Liver (tissue), 9 donors: ENCODE results near the gene DMAC1. TPM values are rescaled to one million over a fixed set of nuclear protein-coding genes. Genes with fewer than 3 reads are reported as not detected.

ENCODE experiments used
- DNase-seq: peaks from one replicate; pipeline ENCODE4 v3.0.0-alpha.2; 2017; ENCODE audit warnings: low spot score
- H3K27ac ChIP-seq, 2 donors: one replicate each; pipeline ENCODE4 v1.7.0; 2013; ENCODE audit warnings: inconsistent platforms in 2 of 2, low read length in 2 of 2, control low read depth in 1 of 2, low read depth in 1 of 2, mild to moderate bottlenecking in 1 of 2
- H3K27me3 ChIP-seq, 4 donors: one replicate each; pipeline versions ENCODE4 v1.6.1 to v1.7.0; 2013; ENCODE audit warnings: low read length in 3 of 4, inconsistent platforms in 1 of 4, mild to moderate bottlenecking in 1 of 4, moderate library complexity in 1 of 4; ENCODE audit not compliant: control insufficient read depth in 4 of 4, insufficient read depth in 4 of 4
- H3K36me3 ChIP-seq, 4 donors: one replicate each; pipeline versions ENCODE4 v1.6.1 to v1.7.0; 2013; ENCODE audit warnings: low read length in 3 of 4, mild to moderate bottlenecking in 3 of 4, low read depth in 1 of 4, moderate library complexity in 1 of 4; ENCODE audit not compliant: control insufficient read depth in 4 of 4, insufficient read depth in 3 of 4
- H3K4me1 ChIP-seq, 4 donors: one replicate each; pipeline versions ENCODE4 v1.6.1 to v1.7.0; 2013; ENCODE audit warnings: low read length in 3 of 4, mild to moderate bottlenecking in 3 of 4, moderate library complexity in 1 of 4; ENCODE audit not compliant: control insufficient read depth in 4 of 4, insufficient read depth in 4 of 4
- H3K4me3 ChIP-seq, 3 donors: one replicate each; pipeline versions ENCODE4 v1.6.1 to v1.7.0; 2013; ENCODE audit warnings: low read length in 3 of 3, control low read depth in 1 of 3, low read depth in 1 of 3, mild to moderate bottlenecking in 1 of 3
- H3K9ac ChIP-seq, 2 donors: one replicate each; pipeline ENCODE4 v1.7.0; 2013; ENCODE audit warnings: low read length in 2 of 2, mild to moderate bottlenecking in 2 of 2, moderate library complexity in 2 of 2, control low read depth in 1 of 2, low read depth in 1 of 2
- H3K9me3 ChIP-seq, 4 donors: one replicate each; pipeline versions ENCODE4 v1.6.1 to v1.7.0; 2013; ENCODE audit warnings: low read length in 3 of 4; ENCODE audit not compliant: control insufficient read depth in 4 of 4
- EGR1 ChIP-seq, 2 donors: IDR thresholded peaks; 2 replicates each; pipeline ENCODE4 v1.6.1; 2016 to 2018; ENCODE audit warnings: antibody characterized with exemption in 2 of 2, low read depth in 2 of 2
- FOXA1 ChIP-seq: IDR thresholded peaks from 2 replicates; pipeline ENCODE4 v1.6.1; 2016; ENCODE audit warnings: antibody characterized with exemption
- FOXA2 ChIP-seq: IDR thresholded peaks from 2 replicates; pipeline ENCODE4 v1.6.1; 2016; ENCODE audit warnings: antibody characterized with exemption
- GABPA ChIP-seq, 2 donors: IDR thresholded peaks in 1 of 2; conservative IDR thresholded peaks in 1 of 2; 2 replicates each; pipeline ENCODE4 v1.6.1; 2016; ENCODE audit warnings: antibody characterized with exemption in 2 of 2, mild to moderate bottlenecking in 1 of 2, moderate library complexity in 1 of 2
- HNF4A ChIP-seq, 2 donors: conservative IDR thresholded peaks; 2 replicates each; pipeline ENCODE4 v1.6.1; 2016; ENCODE audit warnings: antibody characterized with exemption in 2 of 2, mild to moderate bottlenecking in 2 of 2
- NR2F2 ChIP-seq: IDR thresholded peaks from 2 replicates; pipeline ENCODE4 v1.6.1; 2016; ENCODE audit warnings: antibody characterized with exemption
- RAD21 ChIP-seq, 2 donors: IDR thresholded peaks; 2 replicates each; pipeline ENCODE4 v1.6.1; 2016; ENCODE audit warnings: antibody characterized with exemption in 2 of 2, mild to moderate bottlenecking in 2 of 2
- SP1 ChIP-seq: IDR thresholded peaks from 2 replicates; pipeline ENCODE4 v1.6.1; 2018; ENCODE audit warnings: antibody characterized with exemption, mild to moderate bottlenecking
- TAF1 ChIP-seq: conservative IDR thresholded peaks from 2 replicates; pipeline ENCODE4 v1.6.1; 2016; ENCODE audit warnings: antibody characterized with exemption, mild to moderate bottlenecking
- YY1 ChIP-seq: IDR thresholded peaks from 2 replicates; pipeline ENCODE4 v1.6.1; 2016; ENCODE audit warnings: antibody characterized with exemption, mild to moderate bottlenecking
- WGBS: extraction: QIAGEN DNeasy Blood & Tissue Kit; methylation state at CpG from one replicate; pipeline ENCODE4 v1.1.7; 2013; 5-methylcytosine and 5-hydroxymethylcytosine counted together
- polyA plus RNA-seq, 2 donors: library from polyadenylated mRNA; stranded (reverse) in 1 of 2; unstranded in 1 of 2; fragments of 200-250 nt in 1 of 2; fragments of >200 nt in 1 of 2; fragmentation: Nextera tagmentation in 1 of 2; extraction: Ambion mirVana in 1 of 2; gene quantifications; one replicate each; pipeline versions ENCODE4 v1.2.1 to v1.2.3, GENCODE V29; 2013 to 2015
- total RNA-seq, 2 donors: library from RNA; depleted of rRNA; stranded (reverse); fragments of >200 nt; gene quantifications; one replicate each; pipeline ENCODE4 v1.2.3, GENCODE V29; 2014
- TF ChIP-seq, protein P1 (sequence below): IDR thresholded peaks from 2 replicates; pipeline ENCODE4 v1.6.1; 2016; ENCODE audit warnings: antibody characterized with exemption
- TF ChIP-seq, protein P2 (sequence below): fragments of 150-350 bp; IDR thresholded peaks from 2 replicates; pipeline ENCODE4 v1.5.1; 2017; ENCODE audit warnings: improper control_type of control experiment, low read depth, low read length; ENCODE audit not compliant: missing input control
- TF ChIP-seq, protein P3 (sequence below): IDR thresholded peaks from 2 replicates; pipeline ENCODE4 v1.6.1; 2016; ENCODE audit warnings: antibody characterized with exemption
- donor health status: healthy.
- donor health status: healthy.
- donor health status: healthy.
- donor health status: healthy.
- donor health status: healthy.

Gene DMAC1
- total and polyA plus RNA-seq, 4 donors = 4.4 to 53.0 (median 9.0) TPM

DNA sequence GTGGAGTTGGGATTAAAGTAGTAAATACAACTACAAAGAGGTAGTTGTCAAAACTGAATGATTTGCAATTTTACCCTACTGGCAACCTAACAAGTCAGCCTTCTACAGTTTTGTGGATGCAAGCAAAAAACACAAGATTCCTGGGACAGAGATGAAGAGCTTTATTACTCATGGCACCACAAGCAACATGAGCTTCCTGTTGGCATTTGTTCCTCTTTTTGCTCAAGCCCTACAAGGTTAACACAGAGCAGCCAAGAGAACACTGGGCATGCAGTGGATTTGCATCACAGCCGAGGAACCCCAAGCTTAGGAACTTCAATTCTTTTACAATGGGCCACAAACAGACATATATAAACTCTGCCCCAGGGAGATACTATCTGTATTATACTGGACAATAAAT is 28.8 kb upstream of the DMAC1 start:
- Histone ChIP-seq H3K9me3 (no peaks in the 10 kb centered on the region), H3K9ac (no peak overlapping the region), H3K27me3 (no peaks in the 10 kb centered on the region), H3K4me1 (no peaks in the 10 kb centered on the region), H3K27ac (no peak overlapping the region), H3K36me3 (no peaks in the 10 kb centered on the region), H3K4me3 (no peak overlapping the region)
- WGBS = 71% methylated on average over 1 of the region's 1 CpG
- no peak for TF ChIP-seq SP1
- no peak for DNase-seq

DNA sequence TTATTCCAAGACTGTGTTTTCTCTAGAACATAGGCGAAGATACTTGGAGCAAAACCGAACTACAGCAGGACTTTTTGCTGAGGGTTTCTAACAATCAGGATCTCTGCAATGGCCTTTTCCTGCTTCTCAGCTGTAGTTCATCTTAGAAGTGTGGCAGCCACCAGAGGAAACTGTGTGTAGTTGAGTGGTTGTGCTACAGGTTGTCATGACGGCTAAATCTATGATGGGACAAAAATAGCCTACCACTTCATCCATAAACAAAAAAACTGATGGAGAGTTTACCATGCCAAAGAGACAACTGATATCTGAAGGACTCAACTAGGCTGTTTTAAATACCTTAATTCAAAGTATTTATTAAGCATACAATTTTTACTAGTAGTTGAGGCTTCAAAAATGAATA is 28.2 kb upstream of the DMAC1 start:
- H3K36me3 ChIP-seq = no peaks in the 10 kb centered on the region
- no peak for TF ChIP-seq TAF1
- TF ChIP-seq, protein P1, sequence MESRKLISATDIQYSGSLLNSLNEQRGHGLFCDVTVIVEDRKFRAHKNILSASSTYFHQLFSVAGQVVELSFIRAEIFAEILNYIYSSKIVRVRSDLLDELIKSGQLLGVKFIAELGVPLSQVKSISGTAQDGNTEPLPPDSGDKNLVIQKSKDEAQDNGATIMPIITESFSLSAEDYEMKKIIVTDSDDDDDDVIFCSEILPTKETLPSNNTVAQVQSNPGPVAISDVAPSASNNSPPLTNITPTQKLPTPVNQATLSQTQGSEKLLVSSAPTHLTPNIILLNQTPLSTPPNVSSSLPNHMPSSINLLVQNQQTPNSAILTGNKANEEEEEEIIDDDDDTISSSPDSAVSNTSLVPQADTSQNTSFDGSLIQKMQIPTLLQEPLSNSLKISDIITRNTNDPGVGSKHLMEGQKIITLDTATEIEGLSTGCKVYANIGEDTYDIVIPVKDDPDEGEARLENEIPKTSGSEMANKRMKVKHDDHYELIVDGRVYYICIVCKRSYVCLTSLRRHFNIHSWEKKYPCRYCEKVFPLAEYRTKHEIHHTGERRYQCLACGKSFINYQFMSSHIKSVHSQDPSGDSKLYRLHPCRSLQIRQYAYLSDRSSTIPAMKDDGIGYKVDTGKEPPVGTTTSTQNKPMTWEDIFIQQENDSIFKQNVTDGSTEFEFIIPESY = no peak
- TF ChIP-seq, protein P2, sequence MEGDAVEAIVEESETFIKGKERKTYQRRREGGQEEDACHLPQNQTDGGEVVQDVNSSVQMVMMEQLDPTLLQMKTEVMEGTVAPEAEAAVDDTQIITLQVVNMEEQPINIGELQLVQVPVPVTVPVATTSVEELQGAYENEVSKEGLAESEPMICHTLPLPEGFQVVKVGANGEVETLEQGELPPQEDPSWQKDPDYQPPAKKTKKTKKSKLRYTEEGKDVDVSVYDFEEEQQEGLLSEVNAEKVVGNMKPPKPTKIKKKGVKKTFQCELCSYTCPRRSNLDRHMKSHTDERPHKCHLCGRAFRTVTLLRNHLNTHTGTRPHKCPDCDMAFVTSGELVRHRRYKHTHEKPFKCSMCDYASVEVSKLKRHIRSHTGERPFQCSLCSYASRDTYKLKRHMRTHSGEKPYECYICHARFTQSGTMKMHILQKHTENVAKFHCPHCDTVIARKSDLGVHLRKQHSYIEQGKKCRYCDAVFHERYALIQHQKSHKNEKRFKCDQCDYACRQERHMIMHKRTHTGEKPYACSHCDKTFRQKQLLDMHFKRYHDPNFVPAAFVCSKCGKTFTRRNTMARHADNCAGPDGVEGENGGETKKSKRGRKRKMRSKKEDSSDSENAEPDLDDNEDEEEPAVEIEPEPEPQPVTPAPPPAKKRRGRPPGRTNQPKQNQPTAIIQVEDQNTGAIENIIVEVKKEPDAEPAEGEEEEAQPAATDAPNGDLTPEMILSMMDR = no peak
- no peak for TF ChIP-seq RAD21 (IDR thresholded peaks at IDR 0.05)
- TF ChIP-seq, protein P3, sequence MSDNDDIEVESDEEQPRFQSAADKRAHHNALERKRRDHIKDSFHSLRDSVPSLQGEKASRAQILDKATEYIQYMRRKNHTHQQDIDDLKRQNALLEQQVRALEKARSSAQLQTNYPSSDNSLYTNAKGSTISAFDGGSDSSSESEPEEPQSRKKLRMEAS = no peak
- no peak for TF ChIP-seq FOXA2
- TF ChIP-seq HNF4A (conservative IDR thresholded peaks at IDR 0.05) = no peak
- TF ChIP-seq YY1 = no peak
- TF ChIP-seq GABPA (IDR thresholded peaks at IDR 0.05 in 1 of 2, conservative IDR thresholded peaks at IDR 0.05 in 1 of 2) = no peak
- DNase-seq = no peak
- no peak overlapping the region for H3K4me3 ChIP-seq
- no peaks in the 10 kb centered on the region for H3K4me1 ChIP-seq
- 85% methylated on average over 3 of the region's 3 CpGs for WGBS
- no peaks in the 10 kb centered on the region for H3K9me3 ChIP-seq
- no peak overlapping the region for H3K27ac ChIP-seq
- H3K27me3 ChIP-seq = no peaks in the 10 kb centered on the region
- H3K9ac ChIP-seq = no peak overlapping the region

DNA sequence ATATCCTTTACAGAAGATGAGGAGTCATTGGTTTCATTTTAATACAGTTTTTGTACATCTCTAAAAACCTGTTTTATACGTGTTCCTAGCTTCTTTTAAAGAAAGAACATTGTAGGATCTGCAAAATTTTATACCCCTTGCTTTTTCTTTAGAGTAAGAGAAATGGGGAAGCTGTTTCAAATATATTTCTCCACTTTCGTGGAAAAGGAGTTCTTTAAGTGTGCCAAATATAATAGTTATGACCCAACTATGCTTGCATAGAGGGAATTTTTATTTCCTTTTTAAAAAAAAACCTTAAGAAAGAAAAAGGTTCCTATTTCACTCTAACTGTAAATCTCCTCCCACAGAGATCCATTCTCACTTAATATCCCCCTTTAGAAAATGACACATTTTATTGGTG is 27.5 kb upstream of the DMAC1 start:
- Histone ChIP-seq H3K9ac (no peak overlapping the region), H3K27ac (no peak overlapping the region), H3K4me3 (no peak overlapping the region), H3K36me3 (no peaks in the 10 kb centered on the region), H3K9me3 (no peaks in the 10 kb centered on the region), H3K27me3 (no peaks in the 10 kb centered on the region), H3K4me1 (no peaks in the 10 kb centered on the region)
- TF ChIP-seq NR2F2 (no peak), YY1 (no peak), SP1 (no peak), EGR1 (IDR thresholded peaks at IDR 0.05; ENCODE audit: low read depth in 2 of 2) (no peak), FOXA2 (no peak), FOXA1 (no peak)
- 65% methylated on average over 2 of the region's 2 CpGs for WGBS
- no peak for DNase-seq
